Measurements from ENCODE around the gene SPP1.

- TF ChIP-seq CTCF (IDR thresholded peaks at IDR 0.05; ENCODE audit: low read depth, low read length, poor library complexity, severe bottlenecking) (no peak), EZH2phosphoT487 (IDR thresholded peaks at IDR 0.05; ENCODE audit: borderline replicate concordance, low read length) (no peak)
Measured at GRCh38 chr4:87995435-87995834, 19.9 kb downstream of the SPP1 start.
